Measurements from ENCODE around the gene BROX. TPM values are rescaled to one million over a fixed set of nuclear protein-coding genes. Genes with fewer than 3 reads are reported as not detected.

Gene BROX
- total RNA-seq, 1 donor from 2014 or later = 33.1 TPM

- no peak for DNase-seq
Measured at GRCh38 chr1:222777977-222778376, 65.6 kb downstream of the BROX start.

GRCh38 chr1:222781251-222781650 is 68.9 kb downstream of the BROX start:
- DNase-seq = no peak

DNA sequence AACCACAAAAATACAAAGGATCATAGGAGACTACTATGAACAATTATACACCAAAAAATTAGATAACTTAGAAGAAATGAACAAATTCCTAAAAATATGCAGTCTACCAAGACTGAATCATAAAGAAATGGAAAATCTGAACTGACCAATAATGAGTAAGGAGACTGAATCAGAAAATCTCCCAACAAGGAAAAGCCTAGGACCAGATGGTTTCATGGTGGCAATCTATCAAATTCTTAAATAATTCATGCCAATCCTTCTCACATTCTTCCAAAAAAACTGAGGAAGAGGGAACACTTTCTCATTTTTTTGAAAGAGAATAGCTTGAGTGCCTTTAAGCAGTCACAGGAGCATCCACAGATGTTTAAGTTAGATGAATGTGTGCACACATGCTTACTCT is 70.7 kb downstream of the BROX start:
- no peak for DNase-seq

DNA sequence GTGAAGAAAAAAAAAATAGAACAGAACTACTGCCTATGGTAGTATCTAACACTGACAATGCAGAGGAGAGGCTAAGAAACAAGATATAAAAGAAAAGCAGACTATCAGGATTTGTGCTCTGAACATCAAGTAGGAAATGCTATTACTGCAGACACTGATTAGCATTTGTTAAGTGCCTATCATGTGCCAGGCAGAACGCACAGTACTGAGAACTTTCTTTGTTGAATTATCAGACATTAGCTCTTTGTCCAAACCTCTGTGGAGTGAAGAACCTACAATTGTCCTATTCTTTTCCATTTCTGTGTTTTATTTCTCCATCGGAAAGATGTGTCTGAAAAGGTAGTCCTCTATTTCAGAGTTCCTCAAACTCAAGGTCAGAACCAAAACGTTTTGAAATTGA is 72.0 kb downstream of the BROX start:
- no peak for DNase-seq

Other genes starting within 250 kb of the BROX start
- gene HHIPL2, start 164.5 kb upstream of the BROX start, total RNA-seq = 0.10 TPM
- 11.1 TPM for gene TAF1A, start 122.6 kb upstream of the BROX start, total RNA-seq
- 44.8 TPM for gene MIA3, start 94.5 kb upstream of the BROX start, total RNA-seq
- gene AIDA, start 73 bp upstream of the BROX start, total RNA-seq = 47.0 TPM
- gene FAM177B, start 24.6 kb downstream of the BROX start, total RNA-seq = 0.20 TPM
- gene DISP1, start 102.5 kb downstream of the BROX start, total RNA-seq = 5.1 TPM

Measured in skin of body (tissue), 2 donors.